ENCODE data around the gene STIMATE.

- TF ChIP-seq POLR2A (IDR thresholded peaks at IDR 0.05; ENCODE audit: extremely low read depth, insufficient read length) = no peak
- TF ChIP-seq CTCF (IDR thresholded peaks at IDR 0.05; ENCODE audit: low read depth, low read length) = peak; percentile 49
- no peak for TF ChIP-seq MAX (IDR thresholded peaks at IDR 0.05; ENCODE audit: low read depth, low read length)
- no peak for TF ChIP-seq MYC (IDR thresholded peaks at IDR 0.05; ENCODE audit: low read depth, low read length)
These were observed 51.5 kb downstream of the STIMATE start for GRCh38 chr3:52845691-52846431.

Measured in NB4 (cell line).